ENCODE results near the gene TIMM10. TPM values are rescaled to one million over a fixed set of nuclear protein-coding genes. Genes with fewer than 3 reads are reported as not detected.

Gene TIMM10
- polyA plus RNA-seq, 1 donor from 2014 or later: 63.6 TPM

DNA sequence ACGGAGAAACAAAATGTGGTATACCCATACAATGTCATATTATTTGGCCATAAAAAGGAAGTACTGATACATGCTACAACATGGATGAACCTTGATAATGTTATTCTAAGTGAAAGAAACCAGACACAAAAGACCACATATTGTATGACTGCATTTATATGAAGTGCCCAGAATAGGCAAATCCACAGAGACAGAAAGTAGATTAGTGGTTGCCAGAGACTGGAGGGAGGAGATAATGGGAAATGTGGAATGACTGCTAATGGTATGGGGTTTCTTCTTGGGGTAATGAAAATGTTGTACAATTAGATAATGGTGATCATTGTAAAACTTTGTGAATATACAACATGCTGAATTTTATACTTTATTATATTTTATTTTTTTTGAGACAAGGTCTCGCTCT, 9.4 kb downstream of the TIMM10 start:
- H3K79me2 ChIP-seq (replicated peaks; ENCODE audit: insufficient read depth, low read length): no peaks in the 10 kb centered on the region
- no peaks in the 10 kb centered on the region for H4K20me1 ChIP-seq (ENCODE audit: insufficient read depth)
- no peak overlapping the region for H2AFZ ChIP-seq (ENCODE audit: low read depth, low read length)
- H3K36me3 ChIP-seq (ENCODE audit: insufficient read depth, low read length): no peaks in the 10 kb centered on the region
- no peak overlapping the region for H3K4me3 ChIP-seq (ENCODE audit: low read length)
- no peak overlapping the region for H3K9ac ChIP-seq (ENCODE audit: low read length)
- H3K27ac ChIP-seq (ENCODE audit: low read length): no peak overlapping the region
- no peaks in the 10 kb centered on the region for H3F3A ChIP-seq (ENCODE audit: insufficient read depth, low read length, poor library complexity, severe bottlenecking)
- peaks cover 17% of the 10 kb centered on the region for H3K27me3 ChIP-seq (ENCODE audit: insufficient read depth, low read depth, low read length)
- TF ChIP-seq, protein P1, sequence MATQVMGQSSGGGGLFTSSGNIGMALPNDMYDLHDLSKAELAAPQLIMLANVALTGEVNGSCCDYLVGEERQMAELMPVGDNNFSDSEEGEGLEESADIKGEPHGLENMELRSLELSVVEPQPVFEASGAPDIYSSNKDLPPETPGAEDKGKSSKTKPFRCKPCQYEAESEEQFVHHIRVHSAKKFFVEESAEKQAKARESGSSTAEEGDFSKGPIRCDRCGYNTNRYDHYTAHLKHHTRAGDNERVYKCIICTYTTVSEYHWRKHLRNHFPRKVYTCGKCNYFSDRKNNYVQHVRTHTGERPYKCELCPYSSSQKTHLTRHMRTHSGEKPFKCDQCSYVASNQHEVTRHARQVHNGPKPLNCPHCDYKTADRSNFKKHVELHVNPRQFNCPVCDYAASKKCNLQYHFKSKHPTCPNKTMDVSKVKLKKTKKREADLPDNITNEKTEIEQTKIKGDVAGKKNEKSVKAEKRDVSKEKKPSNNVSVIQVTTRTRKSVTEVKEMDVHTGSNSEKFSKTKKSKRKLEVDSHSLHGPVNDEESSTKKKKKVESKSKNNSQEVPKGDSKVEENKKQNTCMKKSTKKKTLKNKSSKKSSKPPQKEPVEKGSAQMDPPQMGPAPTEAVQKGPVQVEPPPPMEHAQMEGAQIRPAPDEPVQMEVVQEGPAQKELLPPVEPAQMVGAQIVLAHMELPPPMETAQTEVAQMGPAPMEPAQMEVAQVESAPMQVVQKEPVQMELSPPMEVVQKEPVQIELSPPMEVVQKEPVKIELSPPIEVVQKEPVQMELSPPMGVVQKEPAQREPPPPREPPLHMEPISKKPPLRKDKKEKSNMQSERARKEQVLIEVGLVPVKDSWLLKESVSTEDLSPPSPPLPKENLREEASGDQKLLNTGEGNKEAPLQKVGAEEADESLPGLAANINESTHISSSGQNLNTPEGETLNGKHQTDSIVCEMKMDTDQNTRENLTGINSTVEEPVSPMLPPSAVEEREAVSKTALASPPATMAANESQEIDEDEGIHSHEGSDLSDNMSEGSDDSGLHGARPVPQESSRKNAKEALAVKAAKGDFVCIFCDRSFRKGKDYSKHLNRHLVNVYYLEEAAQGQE (IDR thresholded peaks at IDR 0.05; ENCODE audit: borderline replicate concordance): no peak
- TF ChIP-seq EP300 (conservative IDR thresholded peaks at IDR 0.05; ENCODE audit: poor library complexity, severe bottlenecking) (no peak), SMC3 (conservative IDR thresholded peaks at IDR 0.05; ENCODE audit: poor library complexity) (no peak), POLR2AphosphoS5 (IDR thresholded peaks at IDR 0.05) (no peak), RAD21 (conservative IDR thresholded peaks at IDR 0.05) (no peak), TAF1 (IDR thresholded peaks at IDR 0.05; ENCODE audit: low read depth) (no peak), CTCF (IDR thresholded peaks at IDR 0.05; ENCODE audit: poor library complexity, severe bottlenecking) (no peak), EZH2 (IDR thresholded peaks at IDR 0.05; ENCODE audit: borderline replicate concordance, insufficient read depth, low read length, poor library complexity, severe bottlenecking) (no peak), MXI1 (conservative IDR thresholded peaks at IDR 0.05; ENCODE audit: poor library complexity, severe bottlenecking) (no peak)
- no peaks in the 10 kb centered on the region for H3K9me2 ChIP-seq (ENCODE audit: insufficient read depth, low read length)
- no peak overlapping the region for H3K4me2 ChIP-seq (ENCODE audit: low read length)
- no peaks in the 10 kb centered on the region for H3K9me3 ChIP-seq (ENCODE audit: low read length)

DNA sequence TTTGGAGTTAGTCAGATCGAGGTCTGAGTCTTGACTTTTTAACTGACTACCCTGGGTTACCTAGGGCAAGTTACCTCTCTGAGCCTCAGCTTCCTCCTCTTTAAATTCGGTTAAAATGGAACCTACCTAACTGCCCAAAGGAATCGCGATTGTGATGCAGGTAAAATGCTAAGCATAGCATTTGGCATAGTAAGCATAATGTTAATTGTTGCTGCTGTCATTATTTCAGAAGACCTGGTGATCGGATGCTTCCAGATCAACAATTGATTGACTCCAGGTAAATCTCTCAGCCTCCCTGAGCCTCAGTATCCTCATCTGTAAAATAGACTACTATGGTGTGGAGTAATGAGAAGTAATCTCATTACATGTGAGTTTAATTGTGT, 14.5 kb downstream of the TIMM10 start:
- H2AFZ ChIP-seq (ENCODE audit: low read depth, low read length): no peak overlapping the region
- no peak overlapping the region for H3K27ac ChIP-seq (ENCODE audit: low read length)
- H3K4me2 ChIP-seq (ENCODE audit: low read length): peak overlapping the region; percentile 42
- no peaks in the 10 kb centered on the region for H3K36me3 ChIP-seq (ENCODE audit: insufficient read depth, low read length)
- H3K9me2 ChIP-seq (ENCODE audit: insufficient read depth, low read length): no peaks in the 10 kb centered on the region
- H4K20me1 ChIP-seq (ENCODE audit: insufficient read depth): no peaks in the 10 kb centered on the region
- peaks cover 58% of the 10 kb centered on the region for H3K27me3 ChIP-seq (ENCODE audit: insufficient read depth, low read depth, low read length)
- H3K79me2 ChIP-seq (replicated peaks; ENCODE audit: insufficient read depth, low read length): no peaks in the 10 kb centered on the region
- peak overlapping the region; percentile 77 for H3K4me3 ChIP-seq (ENCODE audit: low read length)
- no peak overlapping the region for H3K9ac ChIP-seq (ENCODE audit: low read length)
- TF ChIP-seq MXI1 (conservative IDR thresholded peaks at IDR 0.05; ENCODE audit: poor library complexity, severe bottlenecking) (no peak), EP300 (conservative IDR thresholded peaks at IDR 0.05; ENCODE audit: poor library complexity, severe bottlenecking) (no peak), POLR2AphosphoS5 (IDR thresholded peaks at IDR 0.05) (no peak), RAD21 (conservative IDR thresholded peaks at IDR 0.05) (no peak), TAF1 (IDR thresholded peaks at IDR 0.05; ENCODE audit: low read depth) (no peak), SMC3 (conservative IDR thresholded peaks at IDR 0.05; ENCODE audit: poor library complexity) (no peak), CTCF (IDR thresholded peaks at IDR 0.05; ENCODE audit: poor library complexity, severe bottlenecking) (no peak), EZH2 (IDR thresholded peaks at IDR 0.05; ENCODE audit: borderline replicate concordance, insufficient read depth, low read length, poor library complexity, severe bottlenecking) (no peak)
- TF ChIP-seq, protein P1 (IDR thresholded peaks at IDR 0.05; ENCODE audit: borderline replicate concordance): no peak
- H3K9me3 ChIP-seq (ENCODE audit: low read length): no peaks in the 10 kb centered on the region
- H3F3A ChIP-seq (ENCODE audit: insufficient read depth, low read length, poor library complexity, severe bottlenecking): no peaks in the 10 kb centered on the region
